ENCODE data around the gene BARHL1. TPM values are rescaled to one million over a fixed set of nuclear protein-coding genes. Genes with fewer than 3 reads are reported as not detected.

BARHL1 gene
- total RNA-seq, 2 donors from 2014 or later: not detected

GRCh38 chr9:132582786-132583583 is 579 bp downstream of the BARHL1 start:
- H3K36me3 ChIP-seq: no peaks in the 10 kb centered on the region
- no peaks in the 10 kb centered on the region for H3K9me3 ChIP-seq
- ATAC-seq (ENCODE audit: insufficient number of reproducible peaks, low FRiP score, low read depth) (no peak), DNase-seq (ENCODE audit: low spot score) (no peak)
- no peak overlapping the region for H3K27ac ChIP-seq
- no peak overlapping the region for H3K4me3 ChIP-seq
- TF ChIP-seq CTCF (IDR thresholded peaks at IDR 0.05): no peak
- peaks cover 39% of the 10 kb centered on the region for H3K27me3 ChIP-seq (replicated peaks; ENCODE audit: insufficient read depth)
- H3K4me1 ChIP-seq (ENCODE audit: control insufficient read depth in 1 of 2, low read depth in 2 of 2): peaks cover 5 to 6% of the 10 kb centered on the region in 2 donors

- Histone ChIP-seq H3K9me3 (no peaks in the 10 kb centered on the region), H3K4me3 (no peak overlapping the region), H3K4me1 (ENCODE audit: control insufficient read depth in 1 of 2, low read depth in 2 of 2) (peaks cover 5 to 6% of the 10 kb centered on the region in 2 donors), H3K27ac (no peak overlapping the region), H3K36me3 (no peaks in the 10 kb centered on the region), H3K27me3 (replicated peaks; ENCODE audit: insufficient read depth) (peaks cover 39% of the 10 kb centered on the region)
- DNase-seq (ENCODE audit: low spot score) (no peak), ATAC-seq (ENCODE audit: insufficient number of reproducible peaks, low FRiP score, low read depth) (no peak)
- TF ChIP-seq CTCF (IDR thresholded peaks at IDR 0.05): no peak
These were observed 1.3 kb downstream of the BARHL1 start for GRCh38 chr9:132583584-132584304.

- H3K27ac ChIP-seq: no peak overlapping the region
- no peaks in the 10 kb centered on the region for H3K36me3 ChIP-seq
- peaks cover 39% of the 10 kb centered on the region for H3K27me3 ChIP-seq (replicated peaks; ENCODE audit: insufficient read depth)
- H3K9me3 ChIP-seq: no peaks in the 10 kb centered on the region
- ATAC-seq (ENCODE audit: insufficient number of reproducible peaks, low FRiP score, low read depth) (no peak), DNase-seq (ENCODE audit: low spot score) (no peak)
- no peak overlapping the region for H3K4me3 ChIP-seq
- no peak for TF ChIP-seq CTCF (IDR thresholded peaks at IDR 0.05)
- peaks cover 5 to 6% of the 10 kb centered on the region in 2 donors for H3K4me1 ChIP-seq (ENCODE audit: control insufficient read depth in 1 of 2, low read depth in 2 of 2)
These were observed 2.5 kb downstream of the BARHL1 start for GRCh38 chr9:132584601-132585560.

- ATAC-seq (ENCODE audit: insufficient number of reproducible peaks, low FRiP score, low read depth) (no peak), DNase-seq (ENCODE audit: low spot score) (no peak)
- Histone ChIP-seq H3K4me3 (no peak overlapping the region), H3K4me1 (ENCODE audit: control insufficient read depth in 1 of 2, low read depth in 2 of 2) (peaks cover 5 to 14% of the 10 kb centered on the region in 2 donors), H3K27me3 (replicated peaks; ENCODE audit: insufficient read depth) (peaks cover 41% of the 10 kb centered on the region), H3K36me3 (no peaks in the 10 kb centered on the region), H3K27ac (no peak overlapping the region), H3K9me3 (no peaks in the 10 kb centered on the region)
- no peak for TF ChIP-seq CTCF (IDR thresholded peaks at IDR 0.05)
These were observed 3.8 kb downstream of the BARHL1 start for GRCh38 chr9:132585954-132586829.

Data from thoracic aorta (tissue), 2 donors.